Fibroblast of pulmonary artery (primary cell): ENCODE data around the gene ASCL1.

Source experiments
- DNase-seq: peaks from one replicate; pipeline ENCODE4 v3.0.0-alpha.2; 2010; ENCODE audit warnings: low read depth
- H3K4me3 ChIP-seq: replicated peaks from 2 replicates; pipeline ENCODE4 v1.5.1; 2011; ENCODE audit warnings: low read depth, mild to moderate bottlenecking, control low read depth, low read length, moderate library complexity
- TF ChIP-seq, protein P1 (sequence below): IDR thresholded peaks from 2 replicates; pipeline ENCODE4 v1.5.1; 2011; ENCODE audit warnings: mild to moderate bottlenecking, control low read depth, low read length, inconsistent platforms; ENCODE audit errors: missing control alignments

ASCL1 gene

DNA sequence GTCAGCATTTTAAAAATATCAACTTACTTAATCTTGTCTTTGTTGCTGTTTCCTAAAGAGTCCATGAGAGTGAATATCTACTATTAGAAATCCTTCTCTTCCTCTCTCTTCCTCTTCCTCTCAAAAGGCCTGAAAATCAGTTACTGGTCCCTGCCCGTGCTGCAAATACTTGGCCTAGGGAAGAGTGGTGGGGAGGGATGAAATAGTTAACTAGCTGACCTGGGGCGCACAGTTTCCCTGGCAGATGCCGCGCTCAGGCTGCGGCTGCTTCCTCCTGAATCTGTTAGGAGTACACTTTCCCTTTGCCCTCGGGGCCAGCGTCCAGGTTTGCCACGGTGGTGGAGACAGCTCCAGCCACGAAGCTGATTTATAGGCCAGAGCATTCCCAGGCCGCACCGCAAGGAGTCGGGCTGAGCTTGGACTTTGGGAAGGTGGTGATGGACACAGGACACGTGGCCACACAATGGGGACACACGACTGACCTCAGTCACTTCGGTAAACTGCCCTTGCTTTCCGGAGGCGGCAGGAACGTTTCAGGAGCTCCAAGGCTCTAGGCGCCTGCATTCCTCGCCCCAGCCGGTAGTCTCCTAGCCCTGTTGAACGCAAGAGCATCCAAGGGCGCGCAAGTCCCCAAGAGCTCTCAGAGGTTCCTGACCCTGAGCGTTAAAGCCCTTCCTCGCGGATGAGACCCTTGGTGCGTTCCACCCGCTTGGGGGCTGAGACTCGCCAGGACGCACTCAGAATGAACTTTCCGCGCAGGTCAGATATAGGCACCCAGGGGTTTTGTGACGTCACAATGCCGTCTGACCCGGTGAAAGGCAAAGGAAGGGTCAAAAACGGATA, 7.1 kb upstream of the ASCL1 start:
- TF ChIP-seq, protein P1, sequence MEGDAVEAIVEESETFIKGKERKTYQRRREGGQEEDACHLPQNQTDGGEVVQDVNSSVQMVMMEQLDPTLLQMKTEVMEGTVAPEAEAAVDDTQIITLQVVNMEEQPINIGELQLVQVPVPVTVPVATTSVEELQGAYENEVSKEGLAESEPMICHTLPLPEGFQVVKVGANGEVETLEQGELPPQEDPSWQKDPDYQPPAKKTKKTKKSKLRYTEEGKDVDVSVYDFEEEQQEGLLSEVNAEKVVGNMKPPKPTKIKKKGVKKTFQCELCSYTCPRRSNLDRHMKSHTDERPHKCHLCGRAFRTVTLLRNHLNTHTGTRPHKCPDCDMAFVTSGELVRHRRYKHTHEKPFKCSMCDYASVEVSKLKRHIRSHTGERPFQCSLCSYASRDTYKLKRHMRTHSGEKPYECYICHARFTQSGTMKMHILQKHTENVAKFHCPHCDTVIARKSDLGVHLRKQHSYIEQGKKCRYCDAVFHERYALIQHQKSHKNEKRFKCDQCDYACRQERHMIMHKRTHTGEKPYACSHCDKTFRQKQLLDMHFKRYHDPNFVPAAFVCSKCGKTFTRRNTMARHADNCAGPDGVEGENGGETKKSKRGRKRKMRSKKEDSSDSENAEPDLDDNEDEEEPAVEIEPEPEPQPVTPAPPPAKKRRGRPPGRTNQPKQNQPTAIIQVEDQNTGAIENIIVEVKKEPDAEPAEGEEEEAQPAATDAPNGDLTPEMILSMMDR = no peak
- DNase-seq = no peak
- no peak overlapping the region for H3K4me3 ChIP-seq

DNA sequence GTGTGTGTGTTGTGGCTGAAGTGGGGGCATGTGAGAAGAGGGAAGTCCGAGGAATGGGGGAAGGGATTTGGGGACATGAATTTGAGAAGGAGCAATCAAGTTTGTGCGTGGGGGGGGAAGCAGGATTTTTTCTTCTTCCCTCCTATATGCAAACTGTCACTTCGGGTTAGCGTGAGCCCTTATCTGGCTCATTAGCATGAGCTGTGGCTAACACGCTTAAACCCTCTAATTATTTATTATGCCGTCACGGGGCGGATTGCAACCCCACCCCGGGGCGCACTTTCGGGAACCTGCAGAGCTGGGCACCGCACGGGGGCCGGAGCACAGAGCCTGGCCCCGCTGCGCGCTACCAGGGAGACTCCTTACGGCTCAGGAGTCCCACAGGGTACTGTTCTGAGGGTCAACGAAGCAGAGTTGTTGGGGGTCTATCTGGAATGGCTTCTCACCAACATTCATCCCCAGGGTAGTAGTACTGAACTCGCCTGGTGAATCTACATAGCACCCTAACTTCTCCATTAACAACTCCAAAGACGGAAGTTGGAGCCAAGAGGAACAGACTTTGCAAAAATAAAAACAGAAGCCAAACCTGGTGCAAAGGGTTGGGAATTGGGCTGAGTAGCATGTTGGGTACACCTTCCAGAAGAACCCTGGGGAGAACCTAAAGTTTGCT, 6.4 kb upstream of the ASCL1 start:
- H3K4me3 ChIP-seq = no peak overlapping the region
- TF ChIP-seq, protein P1 = no peak
- DNase-seq = no peak

DNA sequence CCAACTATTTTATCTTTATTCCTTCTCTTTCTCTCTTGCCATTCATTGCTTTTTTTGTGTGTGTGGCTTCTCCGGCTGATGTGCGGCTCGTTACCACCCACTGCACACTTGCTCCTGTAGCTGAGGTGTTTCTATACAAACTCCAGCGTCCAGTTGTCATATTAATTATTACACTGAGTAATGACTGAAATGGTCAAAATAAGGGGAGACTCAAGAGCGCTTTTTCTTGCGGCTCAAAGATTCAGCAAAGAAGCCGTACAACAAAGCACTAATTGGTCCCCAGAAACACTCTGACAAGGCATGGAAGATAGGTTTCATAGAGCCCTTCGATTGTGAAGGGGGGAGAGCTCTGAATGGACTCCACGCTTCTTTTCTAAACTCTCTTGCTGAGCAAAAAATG, 5.6 kb upstream of the ASCL1 start:
- no peak overlapping the region for H3K4me3 ChIP-seq
- DNase-seq = no peak
- TF ChIP-seq, protein P1 = no peak

DNA sequence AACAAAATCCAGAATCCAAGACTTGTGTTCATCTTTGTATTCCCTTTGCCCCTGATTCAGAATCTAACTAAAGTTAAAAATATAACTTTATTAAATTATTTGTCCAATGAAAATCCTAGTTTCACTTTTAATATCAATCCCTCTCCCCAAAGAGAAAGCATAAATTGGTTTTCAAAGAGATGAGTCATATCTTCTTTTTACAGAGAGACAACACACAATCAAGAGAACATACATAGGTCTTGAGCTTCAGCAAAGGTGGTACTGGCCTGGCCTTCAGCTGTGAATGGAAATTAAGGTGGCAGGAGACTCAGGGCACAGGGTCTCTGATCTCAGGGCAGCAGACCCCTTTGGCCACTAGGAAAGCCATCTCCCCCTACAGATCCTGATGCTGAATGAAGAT, 4.3 kb upstream of the ASCL1 start:
- no peak overlapping the region for H3K4me3 ChIP-seq
- TF ChIP-seq, protein P1 = no peak
- no peak for DNase-seq

DNA sequence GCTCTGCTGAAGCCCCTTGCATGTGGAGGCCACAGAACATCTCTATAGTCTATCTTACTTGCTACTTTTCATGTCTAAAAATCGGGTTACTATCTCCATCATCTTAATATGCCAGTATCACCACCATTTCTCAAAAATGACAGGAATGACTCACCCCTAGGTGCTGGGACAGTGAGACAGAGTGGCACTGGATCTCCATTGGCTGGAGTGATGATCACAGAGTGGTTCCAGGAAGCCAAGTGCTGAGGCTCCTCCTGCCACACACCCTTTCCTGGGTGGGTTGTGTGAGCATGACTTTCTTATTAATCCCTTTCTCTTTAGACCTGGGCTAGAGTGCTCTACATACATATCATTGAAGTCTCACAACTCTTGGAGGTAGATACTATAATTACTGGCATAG, 3.3 kb upstream of the ASCL1 start:
- TF ChIP-seq, protein P1 = no peak
- no peak overlapping the region for H3K4me3 ChIP-seq
- DNase-seq = no peak

DNA sequence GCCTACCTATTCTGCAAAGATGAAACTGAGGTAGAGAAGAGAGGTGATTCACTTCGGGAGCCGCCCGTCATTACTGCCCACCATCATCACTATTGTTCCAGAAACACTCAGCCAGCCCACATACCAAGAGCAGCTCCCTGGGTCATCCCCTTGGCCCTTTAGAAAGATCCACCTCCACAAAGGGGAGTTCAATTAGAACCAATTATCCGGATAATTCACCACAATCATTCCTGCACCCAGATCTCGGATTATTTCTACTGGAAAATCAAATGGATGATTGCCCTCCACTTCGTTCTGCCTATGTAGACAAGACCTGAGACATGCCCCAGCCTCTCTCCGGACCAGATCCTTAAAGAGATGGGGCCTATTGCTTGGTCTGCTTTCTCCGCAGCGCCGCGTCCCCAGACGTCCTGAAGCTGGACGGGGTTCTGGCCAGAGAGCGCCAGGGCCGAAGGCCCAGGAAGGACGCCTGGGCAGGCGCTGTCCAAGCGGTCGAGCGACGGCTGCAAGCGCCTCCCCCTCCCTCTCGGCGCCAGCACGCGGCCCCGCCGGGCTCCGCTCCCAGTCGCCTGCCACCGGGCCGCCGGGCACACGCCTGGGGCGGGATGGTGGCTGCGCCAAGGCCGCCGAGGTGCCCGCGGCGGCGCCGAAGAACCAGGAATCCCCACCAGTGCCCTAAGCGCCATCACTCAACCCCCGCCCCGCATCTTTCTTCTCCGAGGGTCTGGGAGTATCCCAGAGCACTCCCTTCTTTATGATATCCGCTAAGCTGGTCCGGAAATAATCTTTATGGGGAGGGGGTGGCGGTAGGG, 1.3 kb upstream of the ASCL1 start:
- DNase-seq = no peak
- TF ChIP-seq, protein P1 = no peak
- H3K4me3 ChIP-seq = no peak overlapping the region
